HG03135 (cell line): ENCODE data around the gene MRPL27.

Source experiments
- ATAC-seq: cut with Tn5 transposase; IDR thresholded peaks from one replicate; pipeline ENCODE4 v1.9.1; 2021; ENCODE audit warnings: mild to moderate bottlenecking, moderate library complexity; ENCODE audit not compliant: unreplicated experiment

Gene MRPL27

DNA sequence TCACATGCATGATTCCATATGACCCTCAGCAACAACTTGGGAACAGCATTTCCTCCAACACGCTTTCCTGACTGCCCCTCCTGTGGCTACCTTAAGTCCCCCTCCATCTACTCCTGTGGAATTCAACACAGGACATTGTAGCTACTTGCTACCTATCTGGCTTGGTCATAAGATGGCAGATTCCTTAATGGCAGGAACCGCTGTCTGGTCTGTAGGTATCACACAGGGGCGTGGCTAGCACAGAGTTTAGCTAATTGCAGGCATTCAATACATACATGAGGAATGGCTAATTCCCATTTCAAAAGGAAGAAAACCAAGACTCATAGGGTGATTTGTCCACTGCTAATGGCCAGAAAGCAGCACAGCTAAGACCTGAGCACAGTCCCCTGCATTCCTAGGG lies 15.7 kb upstream of the MRPL27 start:
- ATAC-seq: no peak

DNA sequence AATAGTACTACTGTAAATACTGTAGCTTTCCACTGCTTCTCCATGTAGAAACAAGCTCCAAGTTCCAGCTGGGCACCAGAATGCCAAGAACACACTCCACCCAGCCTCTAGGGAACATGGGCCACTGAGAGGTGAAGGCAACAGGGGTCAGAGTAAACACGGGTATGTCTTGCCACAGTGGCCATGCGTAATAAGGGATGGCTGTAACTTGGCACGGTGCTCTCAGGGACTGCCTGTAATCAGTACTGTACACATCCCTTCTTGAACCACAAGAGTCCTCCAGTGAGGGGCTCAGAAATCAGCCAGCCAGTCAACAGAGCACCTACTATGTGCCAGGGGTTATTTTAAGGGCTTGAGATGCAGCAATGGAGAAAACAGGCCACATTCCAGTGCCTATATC lies 13.5 kb upstream of the MRPL27 start:
- ATAC-seq: no peak

DNA sequence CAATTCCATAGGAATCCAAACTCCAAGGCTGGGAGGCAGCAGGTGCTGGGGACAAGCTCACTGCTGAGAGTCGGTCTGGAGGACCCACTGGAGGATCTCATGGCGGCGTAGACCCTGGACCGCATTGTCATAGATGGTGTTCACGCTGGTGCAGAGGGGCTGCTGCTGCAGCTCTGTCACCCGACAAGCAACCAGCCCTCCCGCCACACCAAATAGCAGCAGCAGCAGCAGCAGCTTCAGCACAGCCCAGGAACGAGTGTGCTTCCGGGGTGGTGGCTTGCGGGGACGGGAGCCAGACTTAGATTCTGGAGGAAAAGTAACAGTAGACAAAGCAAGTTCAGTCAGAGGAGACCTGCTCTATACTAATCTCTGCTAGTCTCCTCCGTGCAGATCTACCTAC lies 9.9 kb upstream of the MRPL27 start:
- no peak for ATAC-seq

DNA sequence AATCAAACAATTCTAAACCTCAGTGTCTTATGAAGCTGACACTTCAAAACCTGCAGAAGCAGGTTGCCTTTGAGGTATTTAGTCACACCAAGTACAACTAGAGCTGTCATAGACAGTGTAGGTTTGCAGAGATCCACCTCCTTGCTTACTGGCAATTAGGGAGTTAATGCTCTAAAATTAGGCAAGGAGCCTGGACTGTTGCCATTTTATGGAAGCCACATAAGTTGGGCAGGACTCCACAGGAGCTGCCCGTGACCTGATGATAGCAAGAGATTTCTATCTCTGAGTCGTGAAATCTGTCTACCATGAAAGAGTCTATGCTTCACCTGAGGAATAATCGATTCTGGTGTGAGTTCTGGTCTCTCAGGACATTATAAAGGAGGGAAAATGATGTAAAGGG lies 8.9 kb upstream of the MRPL27 start:
- ATAC-seq: no peak

DNA sequence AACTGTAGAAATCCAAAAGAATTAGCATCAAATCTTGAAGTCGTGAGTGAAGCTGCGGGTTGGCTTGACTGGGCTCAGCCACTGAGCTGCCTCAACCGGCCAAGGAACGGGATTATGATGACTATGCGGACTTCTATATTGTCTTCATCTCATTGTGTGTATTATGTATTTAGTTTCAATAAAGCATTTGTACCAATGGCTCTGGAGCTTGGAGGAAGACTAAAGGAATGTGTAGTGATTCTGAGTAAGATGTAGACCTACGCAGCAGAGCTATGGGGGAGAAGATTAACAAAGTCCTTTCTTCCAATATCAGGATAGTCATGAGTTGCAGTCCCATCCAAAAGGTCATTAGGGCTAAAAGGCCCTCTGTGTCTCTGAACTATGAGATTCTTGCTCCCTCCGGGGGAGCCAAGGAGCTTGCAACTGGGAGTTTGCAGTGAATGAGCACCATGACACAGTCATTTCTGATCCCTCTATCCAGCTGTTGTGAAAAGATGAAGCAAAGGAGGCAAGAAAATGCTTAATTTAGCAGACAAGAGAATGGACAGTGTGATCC lies 8.4 kb upstream of the MRPL27 start:
- ATAC-seq: no peak

DNA sequence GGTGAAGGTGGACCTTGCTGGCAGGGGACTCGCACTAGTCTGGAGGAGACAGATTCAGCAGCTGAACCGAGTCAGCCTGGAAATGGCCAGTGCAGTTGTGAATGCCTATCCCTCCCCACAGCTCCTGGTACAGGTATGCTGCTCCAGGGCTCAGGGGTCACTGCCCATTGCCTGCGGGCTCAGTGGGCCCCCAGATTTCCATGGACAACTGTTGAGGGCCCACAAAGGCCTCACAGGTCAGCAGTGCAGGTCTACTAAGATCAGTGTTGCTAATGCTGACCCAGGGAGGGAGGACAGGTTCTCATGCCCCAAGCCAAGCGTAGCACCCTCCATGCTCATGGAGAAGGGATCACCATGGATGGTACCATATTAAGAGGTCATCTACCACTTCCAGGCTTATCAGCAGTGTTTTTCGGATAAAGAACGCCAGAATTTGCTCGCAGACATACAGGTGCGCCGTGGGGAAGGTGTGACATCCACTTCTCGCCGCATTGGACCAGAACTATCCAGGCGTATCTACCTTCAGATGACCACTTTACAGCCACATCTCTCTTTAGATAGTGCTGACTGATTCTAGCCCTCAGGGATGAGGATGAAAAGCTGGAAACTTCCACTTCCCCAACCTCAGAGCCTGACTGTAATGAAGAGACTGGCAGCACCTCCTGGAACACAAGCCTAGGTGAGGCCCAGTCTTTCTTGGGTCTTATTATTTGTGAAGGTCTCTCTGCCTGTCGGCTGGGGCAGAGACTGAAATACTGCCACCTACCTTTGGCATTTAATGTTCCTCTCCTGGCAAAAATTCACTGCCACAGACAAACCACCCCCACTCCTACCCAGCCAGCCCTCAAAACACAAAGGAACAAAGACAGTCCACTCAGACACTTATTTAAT lies 7.6 kb upstream of the MRPL27 start:
- no peak for ATAC-seq

DNA sequence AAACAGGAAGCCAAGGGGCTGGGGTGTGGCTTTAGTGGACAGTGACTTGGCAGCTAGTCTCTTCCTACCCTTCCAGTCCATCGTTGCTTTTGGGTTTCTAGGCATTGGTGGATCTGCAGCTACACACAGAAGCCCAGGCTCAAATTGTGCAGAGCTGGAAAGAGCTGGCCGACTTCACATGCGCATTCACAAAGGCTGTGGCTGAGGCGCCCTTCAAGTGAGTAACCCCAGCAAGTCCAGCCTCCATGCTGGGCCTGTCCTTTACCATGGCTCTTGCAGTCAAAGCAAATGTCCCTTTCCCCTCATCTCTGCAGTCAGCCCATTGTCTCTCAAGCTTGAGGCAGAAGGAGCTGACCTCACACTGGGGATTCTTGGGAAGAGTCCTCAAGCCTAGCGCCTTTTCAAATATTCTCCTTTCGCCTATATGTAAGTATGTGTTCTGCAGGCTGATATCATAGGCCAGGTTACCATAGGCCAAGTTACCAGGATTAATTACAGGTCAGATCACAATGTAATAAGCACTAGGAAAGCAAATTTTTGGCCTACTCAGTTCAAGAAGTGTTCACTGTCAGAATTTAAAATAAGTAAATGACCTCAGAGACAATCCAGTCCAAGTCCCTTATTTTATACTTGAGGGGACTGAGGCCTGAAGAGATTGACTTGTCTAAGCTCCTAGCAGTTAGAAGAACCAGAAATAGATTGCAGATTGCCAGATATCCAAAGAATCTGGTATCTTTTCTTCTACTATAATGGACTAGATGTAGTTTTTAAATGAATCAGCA lies 6.6 kb upstream of the MRPL27 start:
- ATAC-seq: no peak

DNA sequence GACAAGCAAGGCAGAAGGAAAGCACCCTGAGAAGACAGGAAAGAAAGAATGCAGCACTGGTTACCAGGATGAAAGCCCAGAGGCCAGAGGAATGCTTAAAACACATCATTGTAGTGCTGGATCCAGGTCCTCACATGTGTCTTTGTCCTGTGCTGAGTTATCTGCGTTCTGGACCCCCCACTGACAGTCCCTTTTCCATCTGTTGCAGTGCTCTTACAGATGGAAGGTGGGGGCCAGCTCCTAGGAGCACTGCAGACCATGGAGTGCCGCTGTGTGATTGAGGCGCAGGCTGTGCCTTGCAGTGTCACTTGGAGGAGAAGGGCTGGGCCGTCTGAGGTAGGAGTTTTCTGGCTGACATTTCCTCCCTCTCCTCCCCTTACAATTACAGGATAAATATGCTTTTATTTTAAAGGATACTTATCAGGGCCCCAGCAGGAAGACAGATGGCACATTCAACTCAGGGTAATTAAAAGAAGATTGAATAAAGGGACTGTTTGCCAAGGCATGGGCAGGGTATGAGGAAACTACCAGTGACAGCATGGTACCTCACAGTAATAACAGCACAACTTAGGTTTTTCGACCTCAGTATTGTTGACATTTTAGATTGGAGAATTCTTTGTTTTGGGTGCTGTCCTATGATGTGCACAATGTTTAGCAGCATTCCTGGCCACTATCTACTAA lies 3.0 kb upstream of the MRPL27 start:
- ATAC-seq: no peak

DNA sequence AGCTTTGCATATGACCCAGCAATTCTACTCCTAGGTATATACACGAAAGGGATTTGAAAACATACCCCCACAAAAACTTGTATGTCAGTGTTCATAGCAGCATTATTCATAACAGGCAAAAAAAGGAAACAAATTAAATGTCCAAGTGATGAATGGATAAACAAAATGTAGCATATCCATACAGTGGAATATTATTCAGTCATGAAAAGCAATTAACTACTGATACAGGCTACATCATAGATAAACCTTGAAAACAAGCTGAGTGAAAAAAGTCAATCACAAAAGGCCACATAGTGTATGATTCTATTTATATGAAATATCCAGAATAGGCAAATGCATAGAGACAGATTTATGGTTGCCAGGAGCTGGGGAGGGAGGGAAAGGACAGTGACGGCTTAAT lies 721 bp upstream of the MRPL27 start:
- ATAC-seq: no peak

DNA sequence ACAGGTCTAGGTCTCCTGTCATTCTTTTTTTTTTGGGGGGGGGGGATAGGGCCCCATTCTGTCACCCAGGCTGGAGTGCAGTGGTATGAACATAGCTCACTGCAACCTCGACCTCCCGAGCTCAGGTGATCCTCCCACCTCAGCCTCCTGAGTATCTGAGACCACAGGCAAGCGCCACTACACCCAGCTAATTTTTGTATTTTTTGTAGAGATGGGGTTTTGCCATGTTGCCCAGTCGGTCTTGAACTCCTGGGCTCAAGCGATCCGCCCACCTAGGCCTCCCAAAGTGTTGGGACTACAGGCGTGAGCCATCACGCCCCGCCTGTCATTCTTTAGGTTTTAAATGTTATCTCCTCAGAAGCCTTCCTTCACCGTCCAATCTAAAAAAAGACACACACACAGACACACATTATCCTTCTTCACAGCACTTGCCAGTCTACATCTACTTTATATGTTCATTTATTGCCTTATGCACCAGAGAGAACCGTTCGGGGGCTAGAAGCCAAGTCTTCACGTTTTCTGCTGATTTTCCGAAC lies 694 bp downstream of the MRPL27 start:
- no peak for ATAC-seq

DNA sequence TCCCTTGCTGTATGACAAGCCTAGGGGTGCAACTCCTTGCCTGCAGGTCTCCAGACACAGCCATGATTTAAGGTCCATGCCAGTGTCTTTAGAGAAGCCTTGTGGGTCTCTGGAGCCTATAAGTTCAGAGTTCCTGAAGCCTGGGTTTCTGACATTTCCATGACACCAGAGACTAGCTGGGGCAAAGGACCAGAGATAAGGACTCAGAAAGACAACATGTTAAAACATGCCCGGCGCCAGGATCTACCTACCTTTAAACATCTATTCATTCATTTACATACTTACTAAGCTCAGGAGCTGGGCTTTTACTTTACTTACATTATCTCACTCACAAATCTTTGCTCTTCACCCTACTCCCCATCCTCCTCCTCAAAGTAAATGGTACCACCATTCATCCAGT lies 1.5 kb downstream of the MRPL27 start:
- no peak for ATAC-seq

DNA sequence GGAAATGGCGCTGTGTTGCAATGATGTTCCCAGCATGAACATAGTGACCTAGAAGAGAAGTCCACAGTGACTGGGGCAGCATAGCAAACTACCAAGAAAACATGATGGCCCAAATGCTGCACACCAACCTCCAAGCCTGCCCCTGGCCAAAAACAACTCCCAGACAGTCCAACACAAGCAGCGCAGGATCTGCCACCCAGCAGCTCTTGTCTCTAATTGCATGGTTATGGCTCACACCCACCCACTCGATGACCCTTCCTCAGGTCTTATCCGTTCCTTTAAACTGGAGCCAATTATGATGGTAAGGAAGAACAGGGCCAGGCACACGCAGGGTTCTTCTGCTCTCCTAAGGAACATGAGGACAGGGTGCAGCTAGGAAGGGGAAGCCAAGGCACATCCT lies 2.9 kb downstream of the MRPL27 start:
- ATAC-seq: no peak

DNA sequence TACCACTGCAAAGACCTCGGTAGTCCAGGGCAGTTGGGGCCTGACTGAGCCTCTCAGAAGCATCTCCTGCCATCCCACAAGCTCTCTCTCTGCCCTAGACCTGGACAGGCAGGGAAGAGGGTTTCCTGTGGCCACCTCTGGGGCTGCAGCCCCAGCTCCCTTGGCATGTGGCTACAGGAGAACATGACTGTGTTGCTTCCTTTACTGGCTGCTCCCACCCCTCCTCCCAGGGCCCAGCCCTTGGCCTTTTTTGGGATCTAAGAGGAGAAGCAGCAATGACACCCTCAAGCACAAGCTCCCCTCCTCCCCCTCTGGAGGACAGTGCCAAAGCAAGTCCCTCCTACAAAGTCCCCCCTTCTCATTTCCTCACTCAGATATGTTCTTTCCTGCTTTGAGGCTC lies 5.6 kb downstream of the MRPL27 start:
- ATAC-seq: no peak

DNA sequence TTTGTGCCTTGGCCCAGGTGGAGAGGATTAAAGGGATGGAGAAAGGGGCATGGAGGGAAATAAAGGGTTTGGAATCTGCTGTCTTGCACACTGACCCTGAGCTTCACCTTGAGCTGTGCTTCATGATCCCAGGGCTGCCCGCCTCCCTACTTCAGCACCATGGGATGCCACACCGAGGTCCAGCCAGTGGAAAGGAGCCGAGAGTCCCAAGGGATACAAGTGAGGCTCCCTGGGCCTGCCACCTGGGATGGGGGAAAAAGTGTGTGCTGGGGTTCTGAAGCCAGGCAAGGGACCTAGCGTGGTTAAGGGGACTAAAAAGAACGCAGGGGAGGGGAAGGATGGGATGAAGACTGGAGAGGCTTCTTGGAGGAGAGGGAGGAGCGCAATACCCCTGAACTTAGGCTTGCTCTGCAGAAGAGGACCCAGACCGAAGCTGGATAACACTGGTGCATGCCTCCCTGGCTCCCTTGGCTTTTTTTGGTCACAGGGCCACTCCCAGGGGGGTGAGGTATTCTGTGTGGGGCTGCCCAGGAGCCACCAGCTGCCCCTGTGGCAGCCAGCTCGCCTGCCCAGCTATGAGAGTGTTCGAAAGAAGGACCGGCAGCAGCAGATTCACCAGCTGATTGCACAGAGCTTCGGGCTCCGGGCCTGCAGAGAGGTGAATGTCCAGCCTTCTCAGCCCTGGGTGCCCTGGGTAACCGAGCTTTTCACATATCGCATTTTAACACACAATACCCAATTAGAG lies 7.2 kb downstream of the MRPL27 start:
- no peak for ATAC-seq

DNA sequence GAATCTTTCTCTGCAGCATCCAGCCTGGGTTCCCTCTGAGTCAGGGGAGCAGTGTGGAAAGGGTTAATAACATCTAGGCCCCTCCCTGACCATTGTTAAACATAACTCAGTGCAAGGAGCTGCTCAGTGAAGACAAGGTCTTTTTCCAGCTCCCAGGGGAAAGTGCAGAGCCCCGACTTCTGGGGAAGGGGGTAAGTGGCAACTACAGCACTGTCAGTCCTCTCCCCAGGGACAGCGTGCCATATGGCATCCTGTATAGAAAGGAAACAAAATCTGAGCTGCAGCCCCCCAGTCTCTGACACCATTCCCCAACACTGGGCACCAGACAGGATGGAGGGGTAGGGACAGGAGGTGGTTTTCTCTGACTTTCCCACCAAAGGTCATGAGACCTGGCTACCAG lies 7.8 kb downstream of the MRPL27 start:
- no peak for ATAC-seq

DNA sequence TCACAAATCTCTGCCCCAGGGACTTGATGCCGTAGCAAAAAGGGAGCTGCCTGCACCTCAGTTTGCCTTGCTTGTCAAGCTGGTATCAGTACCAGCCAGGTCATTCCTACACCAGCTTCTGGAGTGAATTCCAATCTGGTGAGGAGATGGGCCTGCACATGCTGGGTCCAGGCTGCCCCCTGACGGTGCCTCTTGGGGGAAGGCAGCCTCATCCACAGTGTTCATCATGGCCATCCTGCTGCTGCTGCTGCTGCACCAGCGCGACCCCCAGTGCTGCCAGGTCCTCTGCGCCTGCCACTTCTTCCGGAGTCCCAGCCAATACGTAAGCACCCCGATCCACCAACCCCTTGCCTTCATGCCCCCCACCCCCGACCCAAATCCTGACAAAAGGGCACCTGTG lies 8.3 kb downstream of the MRPL27 start:
- no peak for ATAC-seq

DNA sequence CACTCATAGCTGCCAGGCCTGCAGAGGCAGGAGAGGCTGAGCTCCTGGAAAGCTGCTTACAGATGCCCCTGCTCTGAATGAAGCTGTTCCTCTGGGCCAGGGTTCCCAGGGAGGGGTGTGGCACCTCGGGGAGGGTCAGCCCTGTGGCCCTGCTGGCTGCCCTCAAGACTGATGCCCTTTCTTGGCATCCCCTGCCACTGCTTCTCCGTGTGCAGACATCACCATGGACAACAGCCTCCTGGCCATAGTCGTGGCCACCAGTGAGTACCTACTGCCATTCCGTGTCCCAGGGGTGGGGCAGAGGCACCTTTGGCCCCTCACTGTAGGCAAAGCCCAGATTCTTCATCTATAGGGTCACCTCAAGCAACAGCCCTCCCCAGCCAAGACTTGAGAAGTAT lies 8.9 kb downstream of the MRPL27 start:
- no peak for ATAC-seq

DNA sequence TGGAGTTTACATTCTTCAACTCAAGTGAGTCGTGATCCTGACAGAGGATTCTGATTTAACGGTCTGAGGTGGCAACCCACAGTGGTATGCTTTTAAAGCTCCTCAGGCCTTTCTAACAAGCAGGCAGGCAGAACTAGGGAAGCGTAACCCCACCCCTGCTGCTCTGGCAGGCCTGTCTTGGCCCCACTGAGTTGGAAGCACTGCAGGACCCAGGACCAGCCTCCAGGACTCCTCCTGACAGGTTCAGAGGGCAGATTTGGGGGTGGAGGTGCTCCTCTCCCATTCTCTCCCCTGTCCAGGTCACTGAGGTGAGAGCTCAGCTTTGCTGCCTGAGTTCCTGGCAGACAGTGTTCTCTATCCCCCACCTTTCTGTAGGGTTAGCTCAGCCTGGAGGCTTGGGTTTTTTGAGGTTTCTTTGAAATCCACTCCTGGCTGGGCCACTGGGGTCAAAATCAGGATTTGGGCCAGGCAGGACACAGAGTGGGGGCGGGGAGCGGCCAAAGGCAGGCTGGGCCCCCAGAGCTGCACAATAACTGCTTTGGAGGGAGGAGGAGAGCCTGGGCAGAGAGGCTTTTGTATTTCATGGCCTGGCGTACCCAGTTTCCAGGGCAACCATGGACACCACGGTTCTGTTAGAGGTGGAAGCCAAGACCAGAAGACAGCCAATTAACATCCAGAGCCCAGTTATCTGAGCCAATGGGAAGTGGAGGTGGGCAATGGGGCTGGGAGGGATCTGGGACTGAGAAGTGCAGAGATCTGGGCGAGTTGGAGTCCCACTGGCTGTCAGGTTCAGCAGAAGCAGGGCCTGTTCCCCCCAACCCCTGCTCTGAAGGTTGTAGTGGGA lies 9.5 kb downstream of the MRPL27 start:
- no peak for ATAC-seq

DNA sequence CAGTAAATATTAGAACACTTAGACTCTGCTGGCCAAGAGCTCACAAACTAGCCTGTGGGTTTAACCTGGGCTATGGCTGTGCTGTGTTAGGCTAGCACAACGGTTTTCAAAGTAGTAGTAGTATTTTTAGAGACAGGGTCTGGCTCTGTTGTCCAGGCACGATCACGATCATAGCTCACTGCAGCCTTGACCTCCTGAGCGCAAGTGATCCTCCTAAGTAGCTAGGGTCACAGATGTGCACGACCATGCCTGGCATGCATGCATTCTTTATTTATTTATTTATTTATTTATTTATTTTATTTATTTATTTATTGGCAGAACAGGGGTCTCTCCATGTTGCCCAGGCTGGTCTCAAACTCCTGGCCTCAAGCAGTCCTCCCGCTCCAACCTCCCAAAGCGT lies 10.3 kb downstream of the MRPL27 start:
- ATAC-seq: no peak
